Measurements from ENCODE around the gene TANGO6. TPM values are rescaled to one million over a fixed set of nuclear protein-coding genes. Genes with fewer than 3 reads are reported as not detected.
"Not testable (repeated sequence)": the region's sequence is repeated elsewhere in the genome, so short reads cannot be mapped to it uniquely, and the experiment has no call there.

Gene TANGO6
- total and polyA plus RNA-seq, 3 experiments from 2014 or later, result 19.5 to 30.3 (median 28.9) TPM

GRCh38 chr16:68984467-68984866 lies 141.1 kb downstream of the TANGO6 start:
- Mint-ChIP-seq H3K36me3 (peaks cover 5 to 44% (median 18%) of the 10 kb centered on the region in 3 donors), H3K4me3 (no peak overlapping the region), H3K9me3 (no peaks in the 10 kb centered on the region), H3K27ac (peak overlapping the region in 1 of 8 donors; percentile 21), H3K4me1 (peaks cover 0 to 2% (median 0%) of the 10 kb centered on the region in 3 donors), H3K27me3 (no peaks in the 10 kb centered on the region)
- POLR2A ChIA-PET, result interaction anchor here (0.5 kb wide), 1 partner anchor 373 kb away, joined by 3 read pairs; no protein-coding TSS in a partner anchor
- no peak for DNase-seq
- Histone ChIP-seq H3K4me1 (ENCODE audit: insufficient read depth, low read length) (no peaks in the 10 kb centered on the region), H3K9me3 (ENCODE audit: low read length) (no peaks in the 10 kb centered on the region), H3K4me3 (ENCODE audit: low read length) (no peak overlapping the region), H3K27ac (ENCODE audit: low read depth, low read length) (no peak overlapping the region), H3K36me3 (ENCODE audit: insufficient read depth, low read length) (no peaks in the 10 kb centered on the region), H3K27me3 (ENCODE audit: insufficient read depth, low read length, poor library complexity, severe bottlenecking) (no peaks in the 10 kb centered on the region)
- CTCF ChIA-PET, result interaction anchor here (1.2 kb wide), 1 partner anchor 14 kb away, joined by 3 read pairs; no protein-coding TSS in a partner anchor

GRCh38 chr16:68985268-68985667 lies 141.9 kb downstream of the TANGO6 start:
- CTCF ChIA-PET, result no interaction called here

GRCh38 chr16:68985855-68986254 lies 142.5 kb downstream of the TANGO6 start:
- no peaks in the 10 kb centered on the region for H3K36me3 ChIP-seq (ENCODE audit: insufficient read depth, low read length)
- CTCF ChIA-PET, result no interaction called here
- POLR2A ChIA-PET, result no interaction called here
- H3K4me3 ChIP-seq (ENCODE audit: low read length), result no peak overlapping the region
- H3K4me1 ChIP-seq (ENCODE audit: insufficient read depth, low read length), result no peaks in the 10 kb centered on the region
- Mint-ChIP-seq H3K36me3 (peaks cover 5 to 37% (median 16%) of the 10 kb centered on the region in 3 donors), H3K27ac (peak overlapping the region in 2 of 8 donors; percentile 1 to 6), H3K9me3 (no peaks in the 10 kb centered on the region), H3K4me1 (peaks cover 0 to 2% (median 0%) of the 10 kb centered on the region in 3 donors), H3K4me3 (no peak overlapping the region), H3K27me3 (no peaks in the 10 kb centered on the region)
- no peaks in the 10 kb centered on the region for H3K27me3 ChIP-seq (ENCODE audit: insufficient read depth, low read length, poor library complexity, severe bottlenecking)
- peak overlapping the region; percentile 45 for H3K27ac ChIP-seq (ENCODE audit: low read depth, low read length)
- no peaks in the 10 kb centered on the region for H3K9me3 ChIP-seq (ENCODE audit: low read length)
- DNase-seq, result no peak

More at GRCh38 chr16:68985268-68985667, 141.9 kb downstream of the TANGO6 start:
- no peak overlapping the region for H3K4me3 Mint-ChIP-seq
- H3K9me3 ChIP-seq (ENCODE audit: low read length), result no peaks in the 10 kb centered on the region
- no peak for DNase-seq
- peak overlapping the region; percentile 38 for H3K27ac ChIP-seq (ENCODE audit: low read depth, low read length)
- no peak overlapping the region for H3K4me3 ChIP-seq (ENCODE audit: low read length)
- no peaks in the 10 kb centered on the region for H3K36me3 ChIP-seq (ENCODE audit: insufficient read depth, low read length)
- peaks cover 5 to 42% (median 16%) of the 10 kb centered on the region in 3 donors for H3K36me3 Mint-ChIP-seq
- H3K27me3 Mint-ChIP-seq, result no peaks in the 10 kb centered on the region
- H3K27ac Mint-ChIP-seq, result no peak overlapping the region
- H3K27me3 ChIP-seq (ENCODE audit: insufficient read depth, low read length, poor library complexity, severe bottlenecking), result no peaks in the 10 kb centered on the region
- H3K9me3 Mint-ChIP-seq, result no peaks in the 10 kb centered on the region
- POLR2A ChIA-PET, result no interaction called here
- H3K4me1 ChIP-seq (ENCODE audit: insufficient read depth, low read length), result no peaks in the 10 kb centered on the region
- peaks cover 0 to 2% (median 0%) of the 10 kb centered on the region in 3 donors for H3K4me1 Mint-ChIP-seq

GRCh38 chr16:68987734-68988457 lies 144.6 kb downstream of the TANGO6 start:
- Mint-ChIP-seq H3K4me1 (peaks cover 0 to 2% (median 0%) of the 10 kb centered on the region in 3 donors), H3K4me3 (no peak overlapping the region), H3K27me3 (no peaks in the 10 kb centered on the region), H3K27ac (peak overlapping the region in 3 of 8 donors; percentile 26 to 78 (median 30)), H3K36me3 (peaks cover 4 to 30% (median 9%) of the 10 kb centered on the region in 3 donors), H3K9me3 (no peaks in the 10 kb centered on the region)
- peak overlapping the region; percentile 55 for H3K27ac ChIP-seq (ENCODE audit: low read depth, low read length)
- CTCF ChIA-PET, result no interaction called here
- POLR2A ChIA-PET, result interaction anchor here (0.6 kb wide), 1 partner anchor 145 kb away, joined by 3 read pairs; no protein-coding TSS in a partner anchor
- H3K4me3 ChIP-seq (ENCODE audit: low read length), result no peak overlapping the region
- H3K4me1 ChIP-seq (ENCODE audit: insufficient read depth, low read length), result no peaks in the 10 kb centered on the region
- no peaks in the 10 kb centered on the region for H3K27me3 ChIP-seq (ENCODE audit: insufficient read depth, low read length, poor library complexity, severe bottlenecking)
- H3K9me3 ChIP-seq (ENCODE audit: low read length), result no peaks in the 10 kb centered on the region
- DNase-seq, result no peak
- H3K36me3 ChIP-seq (ENCODE audit: insufficient read depth, low read length), result no peaks in the 10 kb centered on the region

- H3K27me3 ChIP-seq (ENCODE audit: insufficient read depth, low read length, poor library complexity, severe bottlenecking); H3K4me1 Mint-ChIP-seq; H3K36me3 ChIP-seq (ENCODE audit: insufficient read depth, low read length); H3K27ac ChIP-seq (ENCODE audit: low read depth, low read length); H3K4me3 ChIP-seq (ENCODE audit: low read length); CTCF ChIA-PET; H3K4me1 ChIP-seq (ENCODE audit: insufficient read depth, low read length); DNase-seq; H3K27ac Mint-ChIP-seq; H3K9me3 Mint-ChIP-seq; H3K27me3 Mint-ChIP-seq; H3K4me3 Mint-ChIP-seq; POLR2A ChIA-PET; H3K9me3 ChIP-seq (ENCODE audit: low read length): not testable (repeated sequence)
- H3K36me3 Mint-ChIP-seq, result peaks cover 0 to 24% (median 3%) of the 10 kb centered on the region in 3 donors
Observed at GRCh38 chr16:68990172-68990845, 147.0 kb downstream of the TANGO6 start.

- no peaks in the 10 kb centered on the region for H3K4me1 ChIP-seq (ENCODE audit: insufficient read depth, low read length)
- H3K9me3 ChIP-seq (ENCODE audit: low read length), result no peaks in the 10 kb centered on the region
- H3K9me3 Mint-ChIP-seq, result no peaks in the 10 kb centered on the region
- no peaks in the 10 kb centered on the region for H3K36me3 ChIP-seq (ENCODE audit: insufficient read depth, low read length)
- peaks cover 0 to 2% (median 0%) of the 10 kb centered on the region in 3 donors for H3K4me1 Mint-ChIP-seq
- H3K4me3 ChIP-seq (ENCODE audit: low read length), result no peak overlapping the region
- no peak for DNase-seq
- ChIA-PET CTCF (no interaction called here), POLR2A (no interaction called here)
- H3K27me3 Mint-ChIP-seq, result no peaks in the 10 kb centered on the region
- no peak overlapping the region for H3K27ac ChIP-seq (ENCODE audit: low read depth, low read length)
- H3K4me3 Mint-ChIP-seq, result no peak overlapping the region
- no peaks in the 10 kb centered on the region for H3K27me3 ChIP-seq (ENCODE audit: insufficient read depth, low read length, poor library complexity, severe bottlenecking)
- H3K36me3 Mint-ChIP-seq, result peaks cover 0 to 19% (median 2%) of the 10 kb centered on the region in 3 donors
- peak overlapping the region in 1 of 8 donors; percentile 13 for H3K27ac Mint-ChIP-seq
Observed at GRCh38 chr16:68991075-68991474, 147.7 kb downstream of the TANGO6 start.

GRCh38 chr16:68992521-68992920 lies 149.2 kb downstream of the TANGO6 start:
- H3K9me3 Mint-ChIP-seq, result no peaks in the 10 kb centered on the region
- peaks cover 0 to 2% (median 0%) of the 10 kb centered on the region in 3 donors for H3K4me1 Mint-ChIP-seq
- H3K27ac ChIP-seq (ENCODE audit: low read depth, low read length), result no peak overlapping the region
- H3K4me1 ChIP-seq (ENCODE audit: insufficient read depth, low read length), result no peaks in the 10 kb centered on the region
- no peaks in the 10 kb centered on the region for H3K9me3 ChIP-seq (ENCODE audit: low read length)
- CTCF ChIA-PET, result no interaction called here
- H3K36me3 ChIP-seq (ENCODE audit: insufficient read depth, low read length), result no peaks in the 10 kb centered on the region
- no peak overlapping the region for H3K4me3 ChIP-seq (ENCODE audit: low read length)
- no peak for DNase-seq
- H3K27me3 Mint-ChIP-seq, result no peaks in the 10 kb centered on the region
- POLR2A ChIA-PET, result no interaction called here
- peak overlapping the region in 1 of 8 donors; percentile 58 for H3K27ac Mint-ChIP-seq
- no peak overlapping the region for H3K4me3 Mint-ChIP-seq
- peaks cover 0 to 19% (median 2%) of the 10 kb centered on the region in 3 donors for H3K36me3 Mint-ChIP-seq
- no peaks in the 10 kb centered on the region for H3K27me3 ChIP-seq (ENCODE audit: insufficient read depth, low read length, poor library complexity, severe bottlenecking)

- DNase-seq, result no peak
- peaks cover 0 to 16% (median 2%) of the 10 kb centered on the region in 3 donors for H3K36me3 Mint-ChIP-seq
- H3K4me1 ChIP-seq (ENCODE audit: insufficient read depth, low read length), result no peaks in the 10 kb centered on the region
Observed at GRCh38 chr16:68993456-68993855, 150.1 kb downstream of the TANGO6 start.

More at GRCh38 chr16:68993456-68993855, 150.1 kb downstream of the TANGO6 start:
- Histone ChIP-seq H3K36me3 (ENCODE audit: insufficient read depth, low read length) (no peaks in the 10 kb centered on the region), H3K27me3 (ENCODE audit: insufficient read depth, low read length, poor library complexity, severe bottlenecking) (no peaks in the 10 kb centered on the region), H3K27ac (ENCODE audit: low read depth, low read length) (no peak overlapping the region), H3K9me3 (ENCODE audit: low read length) (no peaks in the 10 kb centered on the region), H3K4me3 (ENCODE audit: low read length) (no peak overlapping the region)
- H3K4me1 Mint-ChIP-seq, result no peaks in the 10 kb centered on the region
- H3K4me3 Mint-ChIP-seq, result no peak overlapping the region
- no peaks in the 10 kb centered on the region for H3K27me3 Mint-ChIP-seq
- CTCF ChIA-PET, result no interaction called here
- H3K9me3 Mint-ChIP-seq, result no peaks in the 10 kb centered on the region
- POLR2A ChIA-PET, result no interaction called here
- H3K27ac Mint-ChIP-seq, result no peak overlapping the region
